GM12878 (cell line): ENCODE results near the gene RNF121. TPM values are rescaled to one million over a fixed set of nuclear protein-coding genes. Genes with fewer than 3 reads are reported as not detected.

Source experiments
- CEBPZ ChIP-seq: fragments of 150-350 bp; IDR thresholded peaks from 2 replicates; pipeline ENCODE4 v1.6.1; 2016; ENCODE audit warnings: low read depth, low read length
- CHD1 ChIP-seq: IDR thresholded peaks from 2 replicates; pipeline ENCODE4 v1.6.1; 2012; ENCODE audit warnings: low read depth, low read length, improper control_type of control experiment
- CUX1 ChIP-seq: IDR thresholded peaks from 2 replicates; pipeline ENCODE4 v1.6.1; 2012; ENCODE audit warnings: improper control_type of control experiment, low read depth, low read length; ENCODE audit not compliant: insufficient replicate concordance
- DPF2 ChIP-seq: fragments of 450-650 bp; IDR thresholded peaks from 2 replicates; pipeline ENCODE4 v1.6.1; 2017; ENCODE audit warnings: mild to moderate bottlenecking
- ELK1 ChIP-seq: IDR thresholded peaks from 2 replicates; pipeline ENCODE4 v1.6.1; 2012; ENCODE audit warnings: low read depth, low read length, improper control_type of control experiment
- ETV6 ChIP-seq, 2 experiments: fragments of 450-650 bp in 1 of 2; IDR thresholded peaks in 1 of 2; conservative IDR thresholded peaks in 1 of 2; 2 replicates each; pipeline ENCODE4 v1.6.1; 2014; ENCODE audit warnings: antibody characterized with exemption in 1 of 2, borderline replicate concordance in 1 of 2, low read depth in 1 of 2, mild to moderate bottlenecking in 1 of 2, moderate library complexity in 1 of 2
- FOXK2 ChIP-seq: fragments of 450-650 bp; IDR thresholded peaks from 2 replicates; pipeline ENCODE4 v1.6.1; 2017; ENCODE audit warnings: mild to moderate bottlenecking, moderate library complexity
- HCFC1 ChIP-seq: fragments of 150-350 bp; IDR thresholded peaks from 2 replicates; pipeline ENCODE4 v1.6.1; 2014; ENCODE audit warnings: low read length
- LARP7 ChIP-seq: fragments of 450-650 bp; IDR thresholded peaks from 2 replicates; pipeline ENCODE4 v1.6.1; 2017; ENCODE audit warnings: mild to moderate bottlenecking
- MXI1 ChIP-seq: fragments of 150-350 bp; IDR thresholded peaks from 2 replicates; pipeline ENCODE4 v1.6.1; 2011; ENCODE audit warnings: low read depth, mild to moderate bottlenecking, inconsistent platforms, low read length, improper control_type of control experiment
- NFXL1 ChIP-seq: fragments of 450-650 bp; IDR thresholded peaks from 2 replicates; pipeline ENCODE4 v1.6.1; 2017; ENCODE audit warnings: antibody characterized with exemption, mild to moderate bottlenecking, borderline replicate concordance
- POLR2AphosphoS5 ChIP-seq: IDR thresholded peaks from 2 replicates; pipeline ENCODE4 v1.6.1; 2011; ENCODE audit warnings: mild to moderate bottlenecking, low read length, inconsistent platforms
- SP1 ChIP-seq: IDR thresholded peaks from one replicate; pipeline ENCODE4 v1.6.1; 2011; ENCODE audit warnings: low read depth, low read length
- SREBF1 ChIP-seq: IDR thresholded peaks from 2 replicates; pipeline ENCODE4 v1.6.1; 2012; ENCODE audit warnings: mild to moderate bottlenecking, low read length
- SREBF2 ChIP-seq: IDR thresholded peaks from 2 replicates; pipeline ENCODE4 v1.6.1; 2012; ENCODE audit warnings: mild to moderate bottlenecking, low read length
- ZBED1 ChIP-seq: IDR thresholded peaks from 2 replicates; pipeline ENCODE4 v1.6.1; 2016; ENCODE audit warnings: borderline replicate concordance
- ZNF207 ChIP-seq: fragments of 450-650 bp; IDR thresholded peaks from 2 replicates; pipeline ENCODE4 v1.6.1; 2014; ENCODE audit warnings: antibody characterized with exemption, mild to moderate bottlenecking, borderline replicate concordance
- ZNF384 ChIP-seq: IDR thresholded peaks from 2 replicates; pipeline ENCODE4 v1.6.1; 2012; ENCODE audit warnings: low read depth, mild to moderate bottlenecking, low read length, improper control_type of control experiment, borderline replicate concordance
- polyA plus RNA-seq, 11 experiments: library from polyadenylated mRNA; depleted of rRNA in 4 of 11; unstranded in 6 of 11; stranded (reverse) in 5 of 11; fragments of >200 nt; fragmentation: Nextera tagmentation in 4 of 11; fragmentation: Illumina TruSeq in 1 of 11; extraction: Ambion mirVana in 4 of 11; extraction: Trizol in 1 of 11; gene quantifications; 1 replicate in 1 of 11; 2 replicates in 10 of 11; pipeline versions ENCODE4 v1.2.1 to v1.2.3, GENCODE V29; 2011 to 2016; ENCODE audit warnings: inconsistent platforms in 2 of 11, missing spikeins in 2 of 11, low read depth in 1 of 11
- total RNA-seq, 4 experiments: library from RNA; depleted of rRNA in 3 of 4; stranded (reverse); fragments of >200 nt in 3 of 4; fragmentation: Illumina TruSeq in 1 of 4; extraction: Trizol in 1 of 4; gene quantifications; 2 replicates each; pipeline versions ENCODE4 v1.2.1 to v1.2.3, GENCODE V29; 2013 to 2021
- TF ChIP-seq, protein P1 (sequence below): fragments of 450-650 bp; conservative IDR thresholded peaks from 2 replicates; pipeline ENCODE4 v1.6.1; 2017; ENCODE audit warnings: mild to moderate bottlenecking, moderate library complexity

The RNF121 gene
- total and polyA plus RNA-seq, 10 of the 15 experiments (the other 5 are each of a cell fraction or from before 2014, with no cell fraction given) = 8.6 to 73.7 (median 32.7) TPM

DNA sequence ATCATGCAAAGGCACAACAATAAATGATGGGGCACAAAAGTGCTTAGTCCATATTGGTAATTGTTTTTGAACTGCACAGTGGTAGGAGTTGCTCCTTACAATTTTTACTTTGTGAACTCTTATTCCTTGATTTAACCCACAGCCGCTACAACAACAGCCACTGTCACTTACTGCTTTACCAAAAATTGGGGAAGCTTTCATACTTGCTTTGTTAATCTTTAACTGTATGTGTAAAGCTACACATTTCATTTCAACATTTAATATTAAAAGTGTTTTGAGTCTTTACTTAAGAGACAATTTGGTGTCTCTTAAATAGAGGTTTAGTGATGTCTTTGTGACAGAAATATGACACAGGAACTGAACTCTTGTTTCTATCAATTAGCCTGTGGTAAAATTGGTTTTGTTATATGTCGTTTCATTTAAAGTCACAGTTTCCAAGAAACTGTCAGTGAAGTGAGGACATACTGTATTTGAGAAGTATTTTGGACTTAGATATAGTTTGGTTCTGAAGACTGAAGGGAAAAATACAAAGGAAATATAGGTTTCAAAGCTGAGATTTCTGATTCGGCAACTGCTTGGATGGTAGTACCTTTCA is 63.4 kb downstream of the RNF121 start (continued):
- TF ChIP-seq CUX1 (peak; percentile 30), DPF2 (peak; percentile 13; the same call in 1 of the 2 replicates), POLR2AphosphoS5 (no peak), CHD1 (no peak), FOXK2 (no peak), MXI1 (no peak), ZNF384 (no peak), NFXL1 (no peak), SP1 (no peak), LARP7 (no peak), ZBED1 (no peak), HCFC1 (no peak), ELK1 (no peak), SREBF1 (no peak), SREBF2 (no peak), ZNF207 (no peak), CEBPZ (no peak), ETV6 (conservative IDR thresholded peaks at IDR 0.05 in 1 of 2, IDR thresholded peaks at IDR 0.05 in 1 of 2; ENCODE audit: borderline replicate concordance in 1 of 2, low read depth in 1 of 2) (no peak)
- TF ChIP-seq, protein P1, sequence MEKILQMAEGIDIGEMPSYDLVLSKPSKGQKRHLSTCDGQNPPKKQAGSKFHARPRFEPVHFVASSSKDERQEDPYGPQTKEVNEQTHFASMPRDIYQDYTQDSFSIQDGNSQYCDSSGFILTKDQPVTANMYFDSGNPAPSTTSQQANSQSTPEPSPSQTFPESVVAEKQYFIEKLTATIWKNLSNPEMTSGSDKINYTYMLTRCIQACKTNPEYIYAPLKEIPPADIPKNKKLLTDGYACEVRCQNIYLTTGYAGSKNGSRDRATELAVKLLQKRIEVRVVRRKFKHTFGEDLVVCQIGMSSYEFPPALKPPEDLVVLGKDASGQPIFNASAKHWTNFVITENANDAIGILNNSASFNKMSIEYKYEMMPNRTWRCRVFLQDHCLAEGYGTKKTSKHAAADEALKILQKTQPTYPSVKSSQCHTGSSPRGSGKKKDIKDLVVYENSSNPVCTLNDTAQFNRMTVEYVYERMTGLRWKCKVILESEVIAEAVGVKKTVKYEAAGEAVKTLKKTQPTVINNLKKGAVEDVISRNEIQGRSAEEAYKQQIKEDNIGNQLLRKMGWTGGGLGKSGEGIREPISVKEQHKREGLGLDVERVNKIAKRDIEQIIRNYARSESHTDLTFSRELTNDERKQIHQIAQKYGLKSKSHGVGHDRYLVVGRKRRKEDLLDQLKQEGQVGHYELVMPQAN = no peak
